GM23248 (cell line): Measurements from ENCODE around the gene ANKRD13D.

Experiments
- EZH2 ChIP-seq: fragments of 200-600 bp; sonication (generic); IDR thresholded peaks from 2 replicates; pipeline ENCODE4 v1.6.1; 2018; ENCODE audit warnings: antibody characterized with exemption, mild to moderate bottlenecking; ENCODE audit not compliant: insufficient read depth, poor library complexity, severe bottlenecking
- EZH2phosphoT487 ChIP-seq: fragments of 200-600 bp; sonication (generic); IDR thresholded peaks from 2 replicates; pipeline ENCODE4 v1.6.1; 2018; ENCODE audit warnings: antibody characterized with exemption, moderate library complexity, mild to moderate bottlenecking, low read depth; ENCODE audit not compliant: insufficient read depth

GRCh38 chr11:67320691-67321090, 31.6 kb downstream of the ANKRD13D start:
- TF ChIP-seq EZH2 (no peak), EZH2phosphoT487 (no peak)
